EL (cell line): ENCODE data around the gene RNF44.
"Not testable (repeated sequence)": the region's sequence is repeated elsewhere in the genome, so short reads cannot be mapped to it uniquely, and the experiment has no call there.

Experiments used
- DNase-seq: peaks from one replicate; pipeline ENCODE4 v3.0.0-alpha.2; 2016

Gene RNF44

GRCh38 chr5:176550937-176551336 is 13.7 kb upstream of the RNF44 start:
- DNase-seq: not testable (repeated sequence)

DNA sequence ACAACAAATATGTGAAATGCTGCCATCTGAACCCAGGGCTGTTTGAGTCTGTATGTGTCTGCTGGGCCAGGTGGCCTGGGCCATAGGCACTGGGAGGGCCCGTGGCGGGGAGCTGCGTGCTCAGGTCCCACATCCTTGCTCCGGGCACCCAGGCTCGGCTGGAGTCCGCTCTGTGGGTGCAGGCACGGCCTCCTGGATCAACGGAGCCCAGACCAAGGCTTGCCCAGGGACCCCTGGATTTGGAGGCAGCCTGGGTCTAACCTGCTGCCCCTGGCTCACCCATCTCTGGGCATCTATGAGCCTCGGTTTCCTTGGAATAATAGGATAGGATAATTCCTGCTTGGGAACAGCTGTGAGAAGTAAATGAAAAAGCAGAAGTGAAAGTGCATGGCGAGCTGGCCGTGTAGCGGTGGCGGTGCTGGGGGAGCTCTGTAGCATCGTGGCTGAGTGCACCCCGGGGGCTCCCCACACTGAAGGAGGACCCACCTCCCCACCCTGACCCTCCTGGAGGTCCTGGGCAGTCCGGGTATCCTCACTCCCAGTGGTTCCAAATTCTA is 13.2 kb upstream of the RNF44 start:
- no peak for DNase-seq

DNA sequence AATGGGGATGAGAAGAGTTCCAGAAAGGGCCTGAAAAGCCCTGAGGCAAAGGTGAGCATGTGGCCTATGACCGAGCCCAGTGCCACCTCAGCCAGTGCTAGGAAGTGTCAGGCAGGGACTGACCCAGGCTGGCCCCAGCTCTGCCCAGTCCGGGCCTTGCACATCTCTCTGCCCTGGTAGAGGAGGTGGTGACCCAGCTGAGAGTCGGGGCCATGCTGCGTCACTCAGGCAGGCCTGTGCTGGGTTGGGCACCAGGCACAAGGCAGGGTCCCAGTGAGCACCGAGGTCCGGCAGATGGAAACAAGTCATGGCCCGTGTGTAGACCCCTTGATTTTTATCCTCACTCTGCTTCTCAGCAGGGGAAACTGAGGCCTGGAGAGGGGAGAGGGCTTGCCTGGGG is 12.7 kb upstream of the RNF44 start:
- no peak for DNase-seq

- DNase-seq: no peak
Observed at GRCh38 chr5:176548967-176549444, 11.8 kb upstream of the RNF44 start, which contains the start of gene CDHR2. Gene CDHR2 (plus strand): TSS chr5:176549342. CDS start chr5:176565353, 16,011 bp downstream.

DNA sequence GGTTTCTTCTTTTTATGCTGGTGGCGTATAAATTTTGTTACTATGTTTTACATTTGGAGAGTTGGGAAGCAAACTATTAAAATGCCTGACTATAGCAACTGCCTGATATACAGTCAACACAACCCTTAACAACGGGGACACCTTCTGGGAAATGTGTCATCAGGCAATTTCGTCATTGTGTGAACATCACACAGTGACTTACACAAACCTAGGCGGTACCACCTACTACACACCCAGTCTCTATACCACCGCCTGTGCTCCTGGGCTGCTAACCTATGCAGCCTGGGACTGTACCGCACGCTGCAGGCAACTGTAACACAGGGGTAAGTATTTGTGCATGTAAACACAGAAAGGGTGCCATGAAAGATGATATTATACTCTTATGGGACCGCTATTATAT is 10.6 kb upstream of the RNF44 start:
- no peak for DNase-seq

- no peak for DNase-seq
Observed at GRCh38 chr5:176545737-176546509, 8.7 kb upstream of the RNF44 start.

DNA sequence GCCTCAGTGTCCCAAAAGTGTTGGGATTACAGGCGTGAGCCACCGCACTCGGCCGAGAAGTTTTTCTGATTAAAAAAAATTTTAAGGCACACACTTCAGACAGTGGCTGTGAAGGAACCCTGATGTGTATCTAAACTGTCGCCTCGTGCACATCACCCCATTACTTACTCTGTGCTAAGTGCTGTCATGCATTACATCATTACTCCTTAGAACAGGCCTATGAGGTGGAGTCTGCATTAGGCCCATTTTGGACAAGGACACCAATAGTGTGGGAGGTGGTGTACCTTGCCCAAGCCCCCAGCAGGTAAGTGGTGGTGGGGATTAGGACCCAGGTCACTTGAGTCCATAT is 8.2 kb upstream of the RNF44 start:
- DNase-seq: no peak

GRCh38 chr5:176543428-176544182 is 6.4 kb upstream of the RNF44 start:
- peak; percentile 49 for DNase-seq

DNA sequence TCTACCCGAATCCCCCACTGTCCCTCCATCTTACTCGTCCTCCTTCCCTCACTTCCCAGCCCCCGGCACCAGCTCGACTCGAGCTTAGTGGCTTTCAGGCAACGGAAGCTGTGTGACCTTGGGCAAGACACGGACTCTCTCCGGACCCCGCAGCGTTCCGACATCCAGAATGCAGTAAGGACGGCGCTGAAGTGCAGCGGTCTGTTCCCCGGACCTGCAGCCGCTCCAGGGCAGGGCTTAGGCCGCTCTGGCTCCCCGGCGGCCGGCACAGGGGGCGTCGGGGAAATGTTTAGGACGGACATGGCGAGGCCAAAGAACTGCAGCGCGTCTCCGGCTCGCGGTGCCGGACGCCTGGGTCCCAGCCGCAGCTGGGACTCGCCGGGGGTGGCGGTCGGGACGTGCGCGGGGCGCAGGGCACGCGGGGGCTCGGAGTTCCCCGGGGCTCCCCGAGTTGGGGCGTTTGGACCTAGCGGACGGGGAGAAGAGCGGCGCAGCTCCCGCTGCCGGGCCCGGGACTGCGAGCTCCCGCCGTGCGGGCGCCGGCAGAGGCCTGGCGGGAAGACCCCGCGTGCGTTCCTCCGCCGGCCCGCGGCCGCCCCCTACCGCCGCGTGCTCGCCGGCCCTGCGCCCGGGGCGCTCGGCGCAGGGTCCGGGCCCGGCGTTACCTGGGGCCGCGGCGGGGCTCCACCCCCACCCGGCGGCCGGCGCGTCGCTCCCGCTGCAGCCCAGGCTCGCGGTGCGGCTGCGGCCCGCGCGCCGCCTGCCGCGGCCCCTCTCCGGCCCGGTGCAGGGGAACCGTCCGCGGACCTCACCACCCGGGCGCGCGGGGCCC is 5.6 kb upstream of the RNF44 start:
- no peak for DNase-seq

- DNase-seq: no peak
Observed at GRCh38 chr5:176542135-176542595, 5.0 kb upstream of the RNF44 start.

- DNase-seq: no peak
Observed at GRCh38 chr5:176541338-176542134, 4.3 kb upstream of the RNF44 start.

DNA sequence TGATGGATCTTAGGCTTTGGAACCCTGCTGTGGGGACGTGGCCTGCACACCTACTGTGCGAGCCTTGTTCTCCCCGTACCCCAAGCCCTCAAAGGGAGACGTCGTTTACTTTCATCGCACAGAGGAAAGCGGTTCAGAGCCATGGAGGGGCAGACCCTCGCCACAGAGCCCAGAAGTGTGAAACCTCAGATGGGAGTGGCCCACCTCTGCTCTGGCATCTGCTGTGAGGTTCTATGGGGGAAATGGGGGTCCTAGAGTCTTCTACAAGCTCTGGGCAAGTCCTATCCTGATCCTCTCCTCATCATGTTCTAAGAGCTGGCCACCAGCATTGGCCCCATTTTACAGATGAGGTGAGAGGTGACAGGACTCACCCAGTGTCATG is 3.7 kb upstream of the RNF44 start:
- DNase-seq: no peak

DNA sequence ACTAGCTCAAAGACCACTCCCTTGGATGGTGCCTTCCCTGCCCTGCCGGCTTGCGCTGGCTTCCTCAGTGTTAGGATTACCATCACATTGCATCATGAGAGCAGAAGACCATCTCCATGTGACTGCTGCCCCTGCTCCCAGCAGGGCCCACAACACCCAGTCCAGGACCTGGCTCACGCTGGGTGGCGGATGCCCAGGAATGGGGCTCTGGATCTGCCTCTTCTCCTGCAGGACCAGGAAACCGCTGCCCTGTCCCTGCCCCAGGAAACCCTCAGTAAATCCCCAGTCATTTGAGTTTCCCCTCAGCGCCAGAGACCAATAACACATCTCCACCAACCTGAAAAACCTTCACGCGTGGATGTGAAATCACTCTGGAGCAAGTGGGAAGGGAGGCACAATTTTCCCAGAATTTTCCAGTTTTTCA is 3.3 kb upstream of the RNF44 start:
- DNase-seq: no peak

DNA sequence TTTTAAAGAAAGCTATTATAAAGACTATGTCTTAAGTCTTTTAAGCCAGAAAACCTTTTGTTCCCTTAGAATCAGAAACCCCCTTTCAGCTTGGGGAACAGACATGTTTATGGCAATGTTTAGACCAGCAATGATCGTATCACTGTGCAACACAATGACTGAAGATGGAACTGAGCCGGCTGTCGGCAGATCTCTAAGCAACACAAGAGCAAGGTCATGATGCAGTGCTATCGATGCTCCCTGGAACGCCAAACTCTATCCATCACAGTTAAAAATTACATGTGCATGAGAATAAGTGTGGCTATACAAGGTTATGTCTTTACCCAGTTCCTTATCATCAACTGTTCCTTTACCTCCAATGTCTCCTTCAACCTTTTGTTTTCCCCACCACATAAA is 1.8 kb upstream of the RNF44 start:
- no peak for DNase-seq

DNA sequence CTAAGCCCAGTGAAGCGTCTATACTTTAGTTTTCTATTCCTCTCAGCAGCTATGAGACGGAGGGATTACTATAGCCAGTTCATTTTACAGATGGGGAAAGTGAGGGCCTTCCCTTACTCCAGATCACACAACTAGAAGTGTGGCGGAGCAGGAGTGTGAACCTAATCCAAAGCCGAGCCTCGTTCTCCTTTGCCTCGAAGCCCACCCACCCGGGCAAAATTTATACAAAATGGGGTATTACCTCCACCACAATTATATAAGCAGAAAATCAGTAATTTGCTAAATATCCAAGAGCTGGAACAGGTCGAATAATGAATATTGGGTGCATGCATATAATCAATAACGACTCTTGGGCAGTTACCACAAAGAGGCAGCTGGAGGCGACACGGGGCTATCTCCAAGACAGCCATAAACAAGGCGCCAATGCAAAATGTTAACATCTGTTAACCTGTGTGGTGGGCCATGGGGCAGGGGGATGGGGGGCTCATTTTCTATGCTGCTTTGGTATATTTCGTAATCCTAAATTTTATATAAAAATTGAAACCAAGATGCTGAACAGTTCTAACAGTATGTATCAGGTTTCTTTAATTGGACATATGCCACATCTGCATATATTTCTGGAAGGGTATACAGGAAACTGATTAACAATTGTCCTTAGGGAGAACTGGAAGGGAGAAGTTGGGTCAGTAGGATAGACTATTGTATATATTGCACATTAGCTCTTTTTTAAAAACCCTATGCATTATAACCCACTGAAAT is 1.2 kb upstream of the RNF44 start:
- no peak for DNase-seq

- peak; percentile 99 for DNase-seq
Observed at GRCh38 chr5:176537554-176538229, 490 bp upstream of the RNF44 start.

- peak; percentile 79 for DNase-seq
Observed at GRCh38 chr5:176536132-176536901, 885 bp downstream of the RNF44 start.

DNA sequence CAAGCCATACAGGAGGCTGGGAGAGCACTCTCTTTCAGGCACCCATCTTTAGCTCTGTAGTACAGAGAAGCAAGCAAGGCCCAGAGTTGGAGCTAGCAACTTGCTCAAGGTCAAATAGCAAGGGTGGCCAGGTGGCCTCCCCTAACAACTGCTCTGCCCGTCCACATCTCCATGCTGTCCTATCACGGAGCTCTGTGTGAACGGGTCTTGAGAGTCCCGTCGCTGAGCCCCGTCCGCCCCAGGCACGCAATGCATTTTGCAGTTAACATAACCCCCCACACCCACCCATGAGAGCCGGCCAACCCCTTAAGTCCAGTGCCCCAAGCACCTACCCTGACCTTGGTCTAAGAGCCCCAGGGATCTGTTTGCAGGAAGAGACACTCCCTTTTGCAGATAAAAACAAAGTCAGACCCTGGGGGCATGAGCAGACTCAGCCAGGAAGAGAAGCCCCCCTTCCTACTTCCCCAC is 1.5 kb downstream of the RNF44 start:
- DNase-seq: no peak

DNA sequence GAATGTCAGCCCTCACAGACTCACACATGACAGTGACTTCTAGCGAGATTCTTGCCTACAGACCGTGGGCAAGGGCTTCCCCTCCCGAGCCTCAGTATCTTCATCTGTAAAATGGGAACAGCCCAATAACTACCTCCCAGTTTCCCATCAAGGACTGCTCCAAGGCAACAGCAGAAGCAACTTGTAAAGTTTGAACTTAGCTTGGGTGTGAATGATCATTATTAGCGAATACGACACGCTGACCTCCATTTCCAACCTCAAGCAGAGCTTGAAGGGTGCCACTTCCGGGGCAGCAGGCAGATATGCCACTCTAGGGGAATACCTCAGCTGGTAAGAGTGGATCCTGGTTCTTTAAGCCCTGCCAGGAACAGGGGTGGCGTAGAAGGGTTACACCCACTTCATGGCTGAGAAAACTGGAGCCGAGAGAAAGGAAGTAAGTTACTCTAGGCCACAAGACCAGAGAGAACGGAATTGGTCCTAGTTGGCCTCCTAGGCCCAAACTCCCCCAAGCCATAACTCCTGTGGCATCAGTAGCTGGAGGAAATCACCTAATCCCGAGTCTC is 2.0 kb downstream of the RNF44 start:
- DNase-seq: no peak
